Stimulated activated CD8-positive, alpha-beta memory T cell treated with anti-CD3 and anti-CD28 coated beads, Interleukin-15, amount 100 ng/mL, for 48 hours (primary cell): Measurements from ENCODE around the gene RHOV.
A peak's percentile ranks its signal among the peaks of the same experiment; 100 is the strongest.

ENCODE experiments used
- DNase-seq, 2 donors: peaks; one replicate each; pipeline ENCODE4 v3.0.0-alpha.2; 2020; ENCODE audit warnings: low read depth in 2 of 2

Gene RHOV

DNA sequence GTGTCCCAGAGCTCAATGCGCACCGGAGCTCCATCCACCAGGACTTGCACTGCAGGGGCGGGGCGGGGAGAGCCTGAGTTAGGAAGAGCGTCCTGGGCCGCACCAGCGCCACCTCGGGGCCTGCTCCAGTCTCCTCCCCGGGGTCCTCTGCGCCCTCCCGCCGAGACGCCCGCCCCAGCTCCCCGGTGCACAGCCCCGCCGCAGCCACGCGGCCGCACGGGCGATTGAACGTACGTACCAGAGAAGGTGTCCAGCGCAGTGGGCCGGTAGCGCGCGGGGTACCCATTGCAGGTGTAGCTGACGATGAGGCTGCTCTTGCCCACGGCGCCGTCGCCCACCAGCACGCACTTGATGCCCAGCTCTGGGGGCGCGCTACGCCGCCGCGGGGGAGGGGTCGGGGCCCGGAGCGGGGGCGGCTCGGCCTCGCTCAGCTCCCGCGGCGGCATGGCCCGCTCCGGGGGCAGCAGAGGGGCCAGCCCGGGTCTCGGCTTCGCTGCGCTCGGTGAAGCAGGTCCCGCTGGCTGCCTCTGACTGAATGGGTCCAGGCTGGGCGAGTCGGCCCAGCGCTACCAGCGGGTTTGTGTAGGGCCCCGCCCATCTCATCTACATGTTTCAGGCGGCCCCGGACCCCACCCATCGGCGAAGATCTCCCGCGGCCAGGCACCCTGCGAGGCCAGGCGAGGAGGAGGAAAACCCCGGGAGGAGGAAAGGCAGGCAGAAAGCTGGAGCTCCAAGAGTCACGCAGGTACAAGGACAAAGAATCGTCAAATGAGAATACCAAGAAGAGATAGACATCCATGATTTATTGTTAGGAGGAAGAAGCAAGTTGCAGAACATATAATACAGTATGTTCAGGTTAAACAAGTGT is at the start of gene RHOV:
TSS of gene RHOV (minus strand) at position 541 of the 868 bp plus-strand sequence. CDS start at position 446, 95 bp downstream.
- DNase-seq: peak; percentile 32 to 50

DNA sequence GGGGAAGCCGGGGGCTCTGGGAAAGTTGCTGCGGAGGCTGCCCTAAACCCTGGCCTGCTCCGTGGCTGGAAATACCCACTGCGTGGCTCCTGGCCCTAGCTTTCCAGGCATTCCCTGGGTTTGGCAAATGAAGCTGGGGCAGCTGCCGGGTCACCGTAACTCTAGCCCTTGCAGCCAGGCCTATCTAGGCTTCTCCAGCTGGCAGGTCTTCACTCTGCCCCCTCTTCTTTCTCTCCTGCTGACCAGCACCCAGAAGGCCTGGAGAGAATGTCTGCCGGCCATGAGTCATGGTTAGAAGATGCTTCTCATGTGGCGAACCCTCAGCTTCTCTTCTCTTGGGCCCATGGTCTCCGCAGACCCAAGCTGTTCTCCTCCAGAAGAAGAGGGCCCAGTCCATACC is 49.5 kb upstream of the RHOV start:
- no peak for DNase-seq

DNA sequence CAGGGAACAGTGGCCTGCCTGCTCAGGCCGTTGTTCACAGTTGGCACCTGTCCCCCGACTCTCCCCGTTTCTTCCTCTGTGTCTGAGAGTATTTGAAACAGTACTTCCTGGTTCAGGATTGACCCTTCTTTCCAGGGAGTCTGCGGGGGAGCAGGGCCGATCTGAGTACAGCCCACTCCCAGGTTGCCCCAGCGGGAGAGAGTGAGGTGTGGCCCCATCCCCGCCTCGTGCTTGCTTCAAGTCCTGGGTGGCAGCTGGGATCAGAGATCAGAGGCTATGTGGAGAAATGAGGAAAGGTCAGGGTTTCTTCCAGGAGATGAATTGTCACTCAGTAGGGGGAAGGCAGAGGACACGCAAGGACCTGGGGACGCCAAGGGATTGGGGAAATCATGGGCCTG is 48.6 kb upstream of the RHOV start:
- DNase-seq: no peak

DNA sequence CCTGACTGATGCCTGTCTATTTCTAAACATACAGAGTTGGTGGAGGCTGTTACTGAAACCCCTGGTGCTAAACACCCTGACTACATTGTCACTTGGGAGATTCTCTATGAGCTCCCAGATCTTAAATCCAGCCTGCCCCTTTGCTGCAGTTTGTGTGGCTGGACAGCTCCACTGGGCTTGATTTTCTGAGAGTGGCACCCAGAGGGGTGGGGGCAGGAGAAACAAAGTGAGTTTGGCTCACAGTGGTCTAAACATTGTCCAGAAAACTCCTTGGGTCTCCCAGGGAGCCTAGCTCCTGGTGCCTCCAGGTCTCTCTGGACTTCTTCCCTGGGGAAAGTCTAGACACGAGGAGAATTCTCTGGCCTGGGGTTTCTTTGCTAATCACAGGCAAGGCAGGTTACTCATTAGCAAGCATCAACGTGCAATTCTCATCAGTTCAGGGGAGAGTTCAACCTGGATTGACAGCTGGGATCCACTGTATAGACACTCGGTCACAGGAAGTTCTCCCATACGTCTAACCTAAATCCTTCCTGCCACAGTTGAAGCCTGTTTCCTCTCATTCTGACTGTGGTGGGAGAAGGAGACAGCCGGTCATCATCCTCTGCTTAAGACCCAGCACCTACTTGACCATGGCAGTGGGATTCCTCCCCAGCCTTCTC is 48.0 kb upstream of the RHOV start:
- no peak for DNase-seq

DNA sequence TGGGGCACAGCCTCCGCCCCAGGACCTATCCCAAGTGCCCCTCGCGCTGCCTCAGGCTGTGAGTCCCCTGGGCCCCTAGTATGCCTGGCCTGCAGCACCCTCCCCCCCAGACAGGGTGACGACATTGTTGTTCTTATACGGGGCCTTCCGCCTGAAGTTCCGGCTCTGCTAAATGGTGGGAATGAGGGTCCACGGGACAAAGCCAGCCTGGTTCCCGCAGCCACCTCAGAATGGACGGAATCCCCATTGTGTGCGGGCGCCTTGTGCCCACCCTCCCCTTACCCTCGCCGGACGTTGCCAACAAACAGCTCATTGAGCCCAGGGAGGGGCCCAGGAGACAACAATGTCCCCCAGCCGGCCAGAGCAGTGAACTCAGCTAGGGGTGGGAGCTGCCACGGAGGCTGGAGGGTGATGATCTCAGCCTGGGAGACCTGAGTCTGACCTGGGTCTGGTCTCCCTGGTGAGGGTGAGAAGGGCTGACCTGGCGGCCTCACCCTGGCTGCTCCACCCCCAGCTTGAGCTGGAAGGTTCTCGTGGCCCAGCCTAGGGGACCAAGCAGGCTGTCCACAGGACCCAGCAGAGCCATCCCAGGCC is 44.9 kb upstream of the RHOV start:
- no peak for DNase-seq

DNA sequence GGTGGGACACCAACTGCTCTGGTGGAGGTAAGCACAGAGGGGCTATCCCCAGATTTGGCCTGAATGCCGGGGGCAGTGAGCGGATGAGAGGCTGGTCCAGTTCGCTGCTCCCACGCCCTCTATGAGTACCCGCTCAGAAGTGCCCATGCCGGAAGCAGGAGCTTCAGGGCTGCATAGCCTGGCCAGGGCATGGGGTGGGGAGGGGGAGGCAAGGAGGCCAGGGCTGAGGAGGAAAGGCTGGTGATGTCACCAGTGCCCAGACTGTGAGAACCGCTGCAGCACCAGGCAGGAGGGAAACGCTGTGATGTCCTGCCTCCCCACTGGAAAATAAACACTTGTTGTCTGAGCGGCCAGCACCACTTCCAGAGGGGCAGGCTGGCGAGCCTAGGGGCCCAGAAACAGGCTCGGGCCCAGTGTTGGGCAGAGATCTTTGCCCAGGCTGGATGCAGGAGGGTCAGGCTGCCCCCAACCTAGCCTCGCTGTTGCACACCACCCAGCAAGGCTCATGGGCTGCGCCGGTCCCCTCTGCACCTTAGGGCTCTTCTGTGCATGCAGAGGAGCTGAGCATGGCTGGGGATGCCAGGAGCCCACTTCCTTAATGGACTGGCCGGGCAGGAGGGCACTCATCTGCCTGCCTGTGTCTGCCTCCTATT is 44.2 kb upstream of the RHOV start:
- DNase-seq: no peak

DNA sequence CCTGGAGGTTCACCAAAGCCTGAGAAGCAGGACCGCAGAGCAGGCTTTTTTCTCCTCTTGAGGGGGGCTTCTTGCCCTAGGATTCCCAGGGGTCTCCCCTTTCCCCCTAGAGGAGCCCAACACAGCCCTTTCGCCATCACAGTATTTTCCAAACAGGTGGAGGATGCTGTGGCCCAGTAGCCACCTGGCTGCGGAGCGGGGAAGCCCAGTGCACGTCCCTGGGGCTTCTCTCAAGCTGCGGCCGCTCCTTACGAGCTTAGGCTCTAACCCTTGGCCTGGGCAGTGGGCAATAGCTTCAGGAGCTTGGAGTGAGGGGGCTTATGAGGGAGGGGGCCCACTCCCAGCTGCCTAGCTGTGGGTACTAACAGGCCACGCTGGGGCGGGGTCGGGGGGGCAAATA is 43.6 kb upstream of the RHOV start:
- DNase-seq: no peak

DNA sequence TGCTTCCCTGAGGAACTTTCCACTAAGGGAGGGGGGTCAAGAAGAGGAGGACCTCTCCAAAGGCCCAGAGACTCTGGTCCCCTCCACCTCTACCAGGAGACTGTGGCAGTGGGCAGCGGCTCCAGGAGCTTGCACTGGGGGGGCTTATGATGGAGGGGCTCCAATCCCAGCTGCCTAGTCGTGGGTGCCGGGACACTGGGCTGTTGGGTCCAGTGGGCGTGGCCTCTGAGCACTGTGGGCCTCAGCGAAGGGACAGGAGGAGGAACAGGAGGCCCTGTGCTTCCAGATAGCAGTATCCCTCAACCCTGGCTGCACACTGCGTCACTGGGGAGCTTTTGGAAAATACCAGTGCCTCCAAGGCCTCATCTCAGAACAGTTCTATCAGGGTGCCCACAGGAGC is 41.6 kb upstream of the RHOV start:
- no peak for DNase-seq

DNA sequence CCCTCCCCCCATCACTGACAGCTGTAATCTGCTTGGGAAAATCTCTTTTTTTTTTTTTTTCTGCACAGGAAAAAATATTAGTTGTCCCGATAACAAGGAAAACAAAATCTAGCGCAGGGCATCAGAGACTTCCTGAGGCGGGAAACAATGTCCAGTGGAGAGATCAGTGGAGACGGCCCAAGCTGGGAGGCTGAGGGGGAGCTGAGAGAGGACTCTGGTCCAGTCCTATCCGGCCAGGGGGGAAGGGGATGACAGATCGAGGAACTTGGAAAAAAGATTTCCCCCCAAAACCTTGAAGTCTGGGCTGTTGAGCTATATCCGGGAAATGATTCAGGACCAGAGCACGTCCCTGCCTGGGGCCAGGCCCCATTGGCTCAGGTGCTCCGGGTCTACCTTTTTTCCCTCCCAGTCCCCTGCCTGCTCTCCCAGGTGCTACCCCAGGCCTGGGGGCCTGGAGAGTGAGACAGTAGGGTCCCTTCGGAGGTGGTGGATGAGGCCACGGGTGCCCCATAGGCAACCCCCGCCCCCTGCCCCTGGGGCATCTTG is 41.2 kb upstream of the RHOV start:
- no peak for DNase-seq

DNA sequence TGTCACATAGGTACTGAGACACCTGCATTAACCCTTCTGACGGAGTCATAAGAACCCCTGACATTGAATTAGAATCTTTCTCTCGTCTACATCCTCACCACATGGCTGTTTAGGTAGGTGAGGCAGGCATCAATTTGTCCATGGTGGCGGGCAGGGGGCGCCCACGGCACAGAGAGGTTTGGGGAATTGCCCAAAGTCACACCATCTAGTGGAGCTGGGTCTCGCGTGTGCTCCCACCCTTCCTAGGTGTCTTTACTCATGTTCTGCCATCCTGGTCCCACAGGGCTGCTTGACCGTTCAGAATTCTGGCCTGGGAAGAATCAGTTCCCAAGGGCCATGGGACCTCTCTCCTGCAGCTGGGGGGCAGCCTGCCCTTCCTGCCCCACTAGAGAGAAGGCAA is 40.5 kb upstream of the RHOV start:
- no peak for DNase-seq

GRCh38 chr15:40914013-40914412 is 40.0 kb upstream of the RHOV start:
- no peak for DNase-seq

GRCh38 chr15:40912478-40912877 is 38.4 kb upstream of the RHOV start:
- no peak for DNase-seq

DNA sequence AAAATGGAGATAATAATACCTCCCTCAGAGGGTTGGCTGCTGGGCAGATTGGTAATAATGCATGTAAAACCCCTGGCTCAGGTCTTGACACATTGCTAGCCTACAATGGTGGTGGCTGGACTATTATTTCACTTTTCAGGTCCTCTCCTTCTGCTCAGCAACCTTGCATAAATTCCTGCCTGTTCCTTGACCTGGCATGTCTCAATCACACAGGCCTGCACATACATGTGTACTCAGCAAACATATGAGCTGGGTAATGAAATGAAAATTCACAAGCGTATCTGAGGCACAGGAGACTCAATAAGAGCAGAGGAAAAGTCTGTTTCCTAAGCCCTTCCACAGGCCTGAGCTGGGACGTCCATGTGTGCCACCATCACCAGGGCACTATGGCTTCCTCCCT is 37.7 kb upstream of the RHOV start:
- DNase-seq: no peak

DNA sequence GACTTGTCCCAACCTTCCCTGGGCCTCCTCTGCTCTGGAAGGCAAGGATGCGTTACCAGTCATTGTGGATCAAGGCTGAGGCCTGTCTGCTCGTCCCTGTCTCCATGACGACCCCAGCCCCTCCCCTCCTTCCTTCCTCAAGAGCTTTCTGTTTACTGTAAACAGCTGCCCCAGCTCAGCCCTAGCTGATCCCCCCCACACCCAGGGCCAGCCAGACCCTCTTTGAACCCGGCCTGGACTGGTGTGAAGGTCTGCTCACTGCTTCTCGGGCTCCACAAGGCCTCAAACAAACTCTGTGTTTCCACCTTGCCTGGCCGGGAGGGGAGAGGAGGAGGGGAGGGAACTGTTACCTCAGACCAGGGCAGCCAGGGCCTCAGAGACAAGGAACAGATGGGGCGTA is 37.1 kb upstream of the RHOV start:
- DNase-seq: no peak

DNA sequence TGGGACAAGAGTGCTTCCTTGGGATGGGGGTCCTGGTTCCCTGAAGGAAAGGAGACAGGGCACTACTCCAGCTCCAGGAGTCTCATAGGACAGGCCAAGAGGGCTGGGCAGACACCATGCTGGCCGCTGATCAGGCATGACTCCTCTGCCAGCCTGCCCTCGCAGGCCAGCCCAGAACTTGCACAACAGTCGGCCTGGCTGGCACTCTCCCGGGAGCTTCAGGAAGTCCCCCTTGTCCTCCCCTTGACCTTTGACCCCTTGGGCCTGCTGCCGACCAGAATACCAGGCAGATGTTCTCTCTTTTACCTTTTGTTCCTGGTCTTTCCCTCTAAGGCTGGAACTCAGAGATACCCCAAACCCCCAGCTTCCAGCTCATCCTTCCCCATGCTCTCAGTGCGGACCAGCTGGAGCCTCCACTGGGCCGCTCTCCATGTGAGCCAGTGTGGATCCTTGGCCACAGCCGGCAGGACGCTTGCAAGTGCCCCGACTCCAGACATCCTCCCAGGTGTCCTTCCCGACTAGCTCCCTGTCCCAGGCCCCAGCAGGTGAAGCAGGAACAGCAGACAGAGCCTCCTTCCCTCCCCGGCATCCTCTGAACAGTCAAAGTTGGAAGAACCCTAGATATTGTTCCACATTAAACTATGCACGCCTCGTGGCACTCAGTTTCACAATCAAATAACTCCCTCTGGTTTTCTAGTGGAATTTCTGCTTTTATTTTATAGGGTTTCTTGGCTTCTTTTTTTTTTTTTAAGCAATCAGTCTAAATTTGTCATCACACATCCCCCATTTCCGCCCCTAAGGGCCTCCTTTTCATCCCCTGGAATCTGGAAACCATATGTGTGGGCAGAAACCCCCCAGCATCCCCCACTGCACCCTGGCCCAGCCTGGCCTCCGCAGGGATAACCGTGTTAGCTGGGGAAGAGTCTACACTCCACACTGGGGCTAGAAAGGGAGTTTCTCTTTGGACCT is 35.9 kb upstream of the RHOV start:
- no peak for DNase-seq

GRCh38 chr15:40908095-40908494 is 34.1 kb upstream of the RHOV start:
- DNase-seq: no peak

- no peak for DNase-seq
Measured at GRCh38 chr15:40906991-40907802, 33.2 kb upstream of the RHOV start.

DNA sequence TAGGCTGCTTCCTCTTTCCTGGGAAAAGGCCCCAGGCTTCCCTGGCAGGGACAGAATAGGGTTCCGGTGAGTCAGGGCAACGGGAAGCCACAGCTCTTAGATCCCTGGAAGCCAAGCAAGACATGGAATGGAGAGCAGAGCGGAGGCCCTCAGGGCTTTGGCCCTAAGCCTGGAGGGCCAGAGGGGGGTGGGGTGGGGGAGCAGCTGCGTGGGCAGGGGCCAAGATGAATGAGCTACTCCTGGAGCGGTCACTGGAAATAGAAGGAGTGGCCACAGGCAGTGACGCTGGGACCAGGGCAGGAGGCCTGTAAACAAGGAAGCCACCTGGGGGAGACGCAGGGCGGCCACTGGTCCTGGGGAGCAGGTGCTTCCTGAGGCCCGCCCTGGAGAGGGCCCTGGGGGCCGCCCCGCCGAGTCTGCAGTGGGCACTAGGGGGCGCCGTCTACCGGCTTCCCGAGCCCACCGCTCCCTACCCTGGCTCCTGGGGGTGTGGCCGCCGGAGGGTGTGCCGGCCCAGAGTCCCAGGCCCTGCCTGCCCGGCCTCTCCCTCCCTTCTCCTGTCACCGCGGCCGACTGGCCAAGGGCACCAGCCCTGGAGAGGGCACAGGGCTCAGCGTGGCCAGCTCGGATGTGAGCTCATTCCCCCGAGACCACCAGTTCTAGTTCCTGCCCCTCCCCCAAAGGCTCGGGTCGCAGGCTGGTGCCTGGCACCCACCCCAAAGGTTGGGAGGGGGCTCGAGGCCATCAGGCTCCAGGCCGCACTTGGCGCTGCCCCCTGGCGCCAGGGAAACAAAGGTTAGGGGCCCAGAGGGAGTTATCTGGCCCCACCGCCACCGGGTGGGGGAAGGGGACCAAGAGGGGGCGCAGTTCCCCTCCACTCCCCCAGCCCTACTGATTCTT is 32.3 kb upstream of the RHOV start:
- DNase-seq: peak; percentile 76 to 77
